HCT116 (cell line): Measurements from ENCODE around the gene GNAO1. TPM values are rescaled to one million over a fixed set of nuclear protein-coding genes. Genes with fewer than 3 reads are reported as not detected.

Experiments
- ATAC-seq: fragments of 200-7000 bp; cut with Tn5 transposase; 2 replicates; pipeline ENCODE4 v1.9.1; 2020; ENCODE audit warnings: mild to moderate bottlenecking, moderate library complexity
- BruUV-seq: library from RNA; stranded (reverse); fragments of 400-500 nt; replicated peaks from 2 replicates; lab custom pipeline; 2021; lab: Mats Ljungman, UMichigan
- CTCF ChIA-PET: fragments of 300-600 bp; sonication (Branson Sonifier 250); formaldehyde crosslinking; loops from one replicate; lab custom pipeline; 2021; ENCODE audit warnings: antibody characterized with exemption; lab: Charles Lee
- POLR2A ChIA-PET: fragments of 300-600, 350-600 bp; sonication (Branson Sonifier 250); formaldehyde crosslinking; loops from one replicate; lab custom pipeline; 2021; ENCODE audit warnings: antibody characterized with exemption; lab: Charles Lee
- RAD21 ChIA-PET, 2 experiments: fragments of 300-600 bp; sonication (Branson Sonifier 250); formaldehyde crosslinking; loops; one replicate each; lab custom pipeline; 2023; ENCODE audit warnings: low total read pairs in 2 of 2; ENCODE audit not compliant: uncharacterized antibody in 2 of 2, unreplicated experiment in 2 of 2, low non-redundant PET in 1 of 2; lab: Charles Lee
- DNase-seq: peaks from one replicate; pipeline ENCODE4 v3.0.0-alpha.2; 2010; ENCODE audit warnings: low read depth, low spot score
- H2AFZ ChIP-seq: fragments of 200-600 bp; shearing (Covaris generic), sonication (generic); 2 replicates; pipeline ENCODE4 v1.6.1; 2017; ENCODE audit warnings: low read depth, mixed run types, mixed read lengths, antibody characterized with exemption, low read length; ENCODE audit not compliant: poor library complexity, severe bottlenecking
- H3K27ac ChIP-seq: 2 replicates; pipeline ENCODE4 v1.5.1; 2012; ENCODE audit warnings: low read depth, low read length
- H3K27me3 ChIP-seq: fragments of 200-600 bp; sonication (generic); 2 replicates; pipeline ENCODE4 v1.6.1; 2016; ENCODE audit warnings: mixed run types, low read length, mixed read lengths; ENCODE audit not compliant: insufficient read depth
- H3K36me3 ChIP-seq, 2 experiments: fragments of 200-500 bp in 1 of 2; fragments of 200-600 bp in 1 of 2; sonication (Bioruptor generic) in 1 of 2; sonication (generic) in 1 of 2; 2 replicates each; pipeline versions ENCODE4 v1.5.1 to v1.6.1; 2014 to 2016; ENCODE audit warnings: low read length in 2 of 2, inconsistent platforms in 1 of 2, mixed read lengths in 1 of 2, mixed run types in 1 of 2; ENCODE audit not compliant: insufficient read depth in 2 of 2, control insufficient read depth in 1 of 2
- H3K4me1 ChIP-seq, 2 experiments: fragments of 200-600 bp in 1 of 2; sonication (generic) in 1 of 2; 2 replicates each; pipeline versions ENCODE4 v1.5.1 to v1.6.1; 2012 to 2017; ENCODE audit warnings: low read length in 2 of 2, inconsistent platforms in 1 of 2, mild to moderate bottlenecking in 1 of 2, mixed read lengths in 1 of 2, mixed run types in 1 of 2, moderate library complexity in 1 of 2; ENCODE audit not compliant: insufficient read depth in 2 of 2, control insufficient read depth in 1 of 2
- H3K4me2 ChIP-seq: fragments of 200-600 bp; sonication (generic); 2 replicates; pipeline ENCODE4 v1.6.1; 2017; ENCODE audit warnings: mixed run types, low read length, mixed read lengths
- H3K4me3 ChIP-seq, 2 experiments: fragments of 200-600 bp in 1 of 2; sonication (generic) in 1 of 2; replicated peaks in 1 of 2; 2 replicates each; pipeline ENCODE4 v1.5.1; 2011 to 2016; ENCODE audit warnings: low read length in 2 of 2, control low read depth in 1 of 2, low read depth in 1 of 2, mild to moderate bottlenecking in 1 of 2, mixed read lengths in 1 of 2, mixed run types in 1 of 2
- H3K79me2 ChIP-seq: fragments of 200-600 bp; sonication (generic); 2 replicates; pipeline ENCODE4 v1.6.1; 2017; ENCODE audit warnings: mild to moderate bottlenecking, mixed run types, low read length, moderate library complexity, mixed read lengths; ENCODE audit not compliant: insufficient read depth
- H3K9ac ChIP-seq: fragments of 200-600 bp; sonication (generic); 2 replicates; pipeline ENCODE4 v1.6.1; 2016; ENCODE audit warnings: low read length, mixed read lengths
- H3K9me2 ChIP-seq: fragments of 200-600 bp; sonication (generic), shearing (Covaris generic); 2 replicates; pipeline ENCODE4 v1.6.1; 2017; ENCODE audit warnings: mixed run types, mild to moderate bottlenecking, moderate library complexity; ENCODE audit not compliant: insufficient read depth
- H3K9me3 ChIP-seq, 2 experiments: fragments of 200-500 bp in 1 of 2; fragments of 200-600 bp in 1 of 2; sonication (Bioruptor generic) in 1 of 2; sonication (generic) in 1 of 2; 2 replicates each; pipeline ENCODE4 v1.6.1; 2014 to 2017; ENCODE audit warnings: low read length in 2 of 2, mixed read lengths in 2 of 2, inconsistent platforms in 1 of 2, low read depth in 1 of 2, mild to moderate bottlenecking in 1 of 2, mixed run types in 1 of 2, moderate library complexity in 1 of 2; ENCODE audit not compliant: control insufficient read depth in 1 of 2, insufficient read depth in 1 of 2
- H4K20me1 ChIP-seq: fragments of 200-600 bp; sonication (generic), shearing (Covaris generic); 2 replicates; pipeline ENCODE4 v1.6.1; 2017; ENCODE audit warnings: mixed run types, mild to moderate bottlenecking, moderate library complexity; ENCODE audit not compliant: insufficient read depth
- CBX3 ChIP-seq: IDR thresholded peaks from 2 replicates; pipeline ENCODE4 v1.6.1; 2012; ENCODE audit warnings: low read depth
- CEBPB ChIP-seq: IDR thresholded peaks from 2 replicates; pipeline ENCODE4 v1.6.1; 2012; ENCODE audit warnings: low read depth
- EGR1 ChIP-seq: IDR thresholded peaks from 2 replicates; pipeline ENCODE4 v1.6.1; 2012; ENCODE audit warnings: low read depth
- ELF1 ChIP-seq: IDR thresholded peaks from 2 replicates; pipeline ENCODE4 v1.6.1; 2012; ENCODE audit warnings: low read depth, borderline replicate concordance
- EZH2 ChIP-seq: fragments of 200-600 bp; sonication (generic); IDR thresholded peaks from 2 replicates; pipeline ENCODE4 v1.6.1; 2017; ENCODE audit warnings: antibody characterized with exemption, mixed run types
- EZH2phosphoT487 ChIP-seq: fragments of 200-600 bp; IDR thresholded peaks from 2 replicates; pipeline ENCODE4 v1.6.1; 2018; ENCODE audit warnings: antibody characterized with exemption, borderline replicate concordance
- FOSL1 ChIP-seq: IDR thresholded peaks from 2 replicates; pipeline ENCODE4 v1.6.1; 2012; ENCODE audit warnings: low read depth
- JUND ChIP-seq: IDR thresholded peaks from 2 replicates; pipeline ENCODE4 v1.6.1; 2012
- SIN3A ChIP-seq: IDR thresholded peaks from 2 replicates; pipeline ENCODE4 v1.6.1; 2012; ENCODE audit warnings: low read depth
- SP1 ChIP-seq: IDR thresholded peaks from 2 replicates; pipeline ENCODE4 v1.6.1; 2012; ENCODE audit warnings: low read depth
- SRF ChIP-seq: IDR thresholded peaks from 2 replicates; pipeline ENCODE4 v1.6.1; 2012; ENCODE audit warnings: low read depth
- TCF7L2 ChIP-seq: IDR thresholded peaks from 2 replicates; pipeline ENCODE4 v1.7.0; 2011; ENCODE audit warnings: borderline replicate concordance, inconsistent platforms; ENCODE audit not compliant: insufficient read depth, insufficient read length; ENCODE audit errors: extremely low read depth
- ZNF274 ChIP-seq: fragments of 200-500 bp; sonication (Bioruptor generic); IDR thresholded peaks from 2 replicates; pipeline ENCODE4 v1.6.1; 2014; ENCODE audit warnings: mild to moderate bottlenecking, low read depth, low read length, inconsistent platforms
- intact Hi-C: fragments of 100-400 bp; cut with micrococcal nuclease; formaldehyde crosslinking; loops from 2 replicates; pipeline ENCODE4 v1.10.0; 2022
- total RNA-seq: library from RNA; stranded (reverse); gene quantifications from one replicate; pipeline ENCODE4 v1.2.1, GENCODE V29; 2021; ENCODE audit not compliant: unreplicated experiment
- TF ChIP-seq, protein P1 (sequence below): IDR thresholded peaks from 2 replicates; pipeline ENCODE4 v1.6.1; 2012
- TF ChIP-seq, protein P2 (sequence below): IDR thresholded peaks from 2 replicates; pipeline ENCODE4 v1.6.1; 2012; ENCODE audit warnings: low read depth
- TF ChIP-seq, protein P3 (sequence below): IDR thresholded peaks from 2 replicates; pipeline ENCODE4 v1.6.1; 2011; ENCODE audit warnings: mild to moderate bottlenecking, low read length, moderate library complexity; ENCODE audit not compliant: insufficient replicate concordance; ENCODE audit errors: extremely low read depth

Gene GNAO1
- total RNA-seq, 1 experiment from 2014 or later, result 0.12 TPM

DNA sequence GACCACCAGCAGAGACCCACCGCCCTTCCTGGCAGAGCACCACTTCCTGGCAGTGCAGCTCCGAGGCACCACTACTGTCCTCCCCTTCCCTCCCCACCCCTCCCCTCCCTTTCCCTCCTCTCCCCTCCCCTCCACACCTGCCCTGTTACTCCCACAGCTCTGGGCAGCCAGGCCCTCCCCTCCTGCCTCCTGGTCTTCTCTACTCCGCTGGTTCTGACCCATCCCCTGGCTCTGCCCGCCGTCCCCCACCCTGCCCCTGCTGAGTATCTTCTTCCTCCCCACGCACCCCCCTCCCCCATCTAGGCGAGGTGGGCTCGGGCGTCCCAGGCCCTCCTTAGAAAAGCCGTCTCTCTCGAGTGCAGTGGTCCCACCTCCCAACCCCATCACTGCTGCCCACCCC is 156.4 kb downstream of the GNAO1 start:
- H4K20me1 ChIP-seq, result no peaks in the 10 kb centered on the region
- CTCF ChIA-PET, result interaction anchor here (1.5 kb wide), 1 partner anchor 9 kb away, joined by 8 read pairs; no protein-coding TSS in a partner anchor
- TF ChIP-seq EZH2phosphoT487 (no peak), JUND (no peak), SRF (no peak), SIN3A (no peak), CEBPB (no peak), FOSL1 (no peak), TCF7L2 (no peak), ELF1 (no peak), CBX3 (no peak), EZH2 (no peak), EGR1 (no peak), ZNF274 (no peak), SP1 (no peak)
- TF ChIP-seq, protein P1, sequence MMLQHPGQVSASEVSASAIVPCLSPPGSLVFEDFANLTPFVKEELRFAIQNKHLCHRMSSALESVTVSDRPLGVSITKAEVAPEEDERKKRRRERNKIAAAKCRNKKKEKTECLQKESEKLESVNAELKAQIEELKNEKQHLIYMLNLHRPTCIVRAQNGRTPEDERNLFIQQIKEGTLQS, result no peak
- TF ChIP-seq, protein P2, sequence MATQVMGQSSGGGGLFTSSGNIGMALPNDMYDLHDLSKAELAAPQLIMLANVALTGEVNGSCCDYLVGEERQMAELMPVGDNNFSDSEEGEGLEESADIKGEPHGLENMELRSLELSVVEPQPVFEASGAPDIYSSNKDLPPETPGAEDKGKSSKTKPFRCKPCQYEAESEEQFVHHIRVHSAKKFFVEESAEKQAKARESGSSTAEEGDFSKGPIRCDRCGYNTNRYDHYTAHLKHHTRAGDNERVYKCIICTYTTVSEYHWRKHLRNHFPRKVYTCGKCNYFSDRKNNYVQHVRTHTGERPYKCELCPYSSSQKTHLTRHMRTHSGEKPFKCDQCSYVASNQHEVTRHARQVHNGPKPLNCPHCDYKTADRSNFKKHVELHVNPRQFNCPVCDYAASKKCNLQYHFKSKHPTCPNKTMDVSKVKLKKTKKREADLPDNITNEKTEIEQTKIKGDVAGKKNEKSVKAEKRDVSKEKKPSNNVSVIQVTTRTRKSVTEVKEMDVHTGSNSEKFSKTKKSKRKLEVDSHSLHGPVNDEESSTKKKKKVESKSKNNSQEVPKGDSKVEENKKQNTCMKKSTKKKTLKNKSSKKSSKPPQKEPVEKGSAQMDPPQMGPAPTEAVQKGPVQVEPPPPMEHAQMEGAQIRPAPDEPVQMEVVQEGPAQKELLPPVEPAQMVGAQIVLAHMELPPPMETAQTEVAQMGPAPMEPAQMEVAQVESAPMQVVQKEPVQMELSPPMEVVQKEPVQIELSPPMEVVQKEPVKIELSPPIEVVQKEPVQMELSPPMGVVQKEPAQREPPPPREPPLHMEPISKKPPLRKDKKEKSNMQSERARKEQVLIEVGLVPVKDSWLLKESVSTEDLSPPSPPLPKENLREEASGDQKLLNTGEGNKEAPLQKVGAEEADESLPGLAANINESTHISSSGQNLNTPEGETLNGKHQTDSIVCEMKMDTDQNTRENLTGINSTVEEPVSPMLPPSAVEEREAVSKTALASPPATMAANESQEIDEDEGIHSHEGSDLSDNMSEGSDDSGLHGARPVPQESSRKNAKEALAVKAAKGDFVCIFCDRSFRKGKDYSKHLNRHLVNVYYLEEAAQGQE, result no peak
- TF ChIP-seq, protein P3, sequence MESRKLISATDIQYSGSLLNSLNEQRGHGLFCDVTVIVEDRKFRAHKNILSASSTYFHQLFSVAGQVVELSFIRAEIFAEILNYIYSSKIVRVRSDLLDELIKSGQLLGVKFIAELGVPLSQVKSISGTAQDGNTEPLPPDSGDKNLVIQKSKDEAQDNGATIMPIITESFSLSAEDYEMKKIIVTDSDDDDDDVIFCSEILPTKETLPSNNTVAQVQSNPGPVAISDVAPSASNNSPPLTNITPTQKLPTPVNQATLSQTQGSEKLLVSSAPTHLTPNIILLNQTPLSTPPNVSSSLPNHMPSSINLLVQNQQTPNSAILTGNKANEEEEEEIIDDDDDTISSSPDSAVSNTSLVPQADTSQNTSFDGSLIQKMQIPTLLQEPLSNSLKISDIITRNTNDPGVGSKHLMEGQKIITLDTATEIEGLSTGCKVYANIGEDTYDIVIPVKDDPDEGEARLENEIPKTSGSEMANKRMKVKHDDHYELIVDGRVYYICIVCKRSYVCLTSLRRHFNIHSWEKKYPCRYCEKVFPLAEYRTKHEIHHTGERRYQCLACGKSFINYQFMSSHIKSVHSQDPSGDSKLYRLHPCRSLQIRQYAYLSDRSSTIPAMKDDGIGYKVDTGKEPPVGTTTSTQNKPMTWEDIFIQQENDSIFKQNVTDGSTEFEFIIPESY, result no peak
- TF ChIP-seq, all 23 proteins: peak for 0
- ATAC-seq (no peak), DNase-seq (no peak)
- H3K9ac ChIP-seq, result no peak overlapping the region
- H3K36me3 ChIP-seq, result no peaks in the 10 kb centered on the region
- BruUV-seq, result no TSS peak
- peaks cover 0 to 17% of the 10 kb centered on the region in 2 experiments; a peak in 3 of 4 replicates for H3K4me1 ChIP-seq
- intact Hi-C loops, result no loop called here
- H3K4me3 ChIP-seq, result no peak overlapping the region
- H3K9me2 ChIP-seq, result no peaks in the 10 kb centered on the region
- POLR2A ChIA-PET, result no interaction called here
- H3K27me3 ChIP-seq, result no peaks in the 10 kb centered on the region
- no peak overlapping the region for H3K4me2 ChIP-seq
- no peaks in the 10 kb centered on the region for H3K9me3 ChIP-seq
- RAD21 ChIA-PET, result no interaction called here
- H3K27ac ChIP-seq, result no peak overlapping the region
- H2AFZ ChIP-seq, result no peak overlapping the region
- no peaks in the 10 kb centered on the region for H3K79me2 ChIP-seq
